Rectal smooth muscle tissue (tissue), 1 donor: ENCODE data around the gene NUS1.
"Not testable (repeated sequence)": the region's sequence is repeated elsewhere in the genome, so short reads cannot be mapped to it uniquely, and the experiment has no call there.

Experiments used
- H3K27ac ChIP-seq: one replicate; pipeline ENCODE4 v1.7.0; 2013; ENCODE audit warnings: low read depth, low read length, inconsistent platforms
- H3K27me3 ChIP-seq: one replicate; pipeline ENCODE4 v1.7.0; 2013; ENCODE audit warnings: low read length; ENCODE audit not compliant: control insufficient read depth, insufficient read depth
- H3K36me3 ChIP-seq: one replicate; pipeline ENCODE4 v1.7.0; 2013; ENCODE audit warnings: low read length; ENCODE audit not compliant: control insufficient read depth, insufficient read depth
- H3K4me1 ChIP-seq: one replicate; pipeline ENCODE4 v1.7.0; 2013; ENCODE audit warnings: low read length; ENCODE audit not compliant: control insufficient read depth, insufficient read depth
- H3K4me3 ChIP-seq: one replicate; pipeline ENCODE4 v1.7.0; 2013; ENCODE audit warnings: low read length
- H3K9ac ChIP-seq: one replicate; pipeline ENCODE4 v1.7.0; 2013; ENCODE audit warnings: low read length

NUS1 gene

DNA sequence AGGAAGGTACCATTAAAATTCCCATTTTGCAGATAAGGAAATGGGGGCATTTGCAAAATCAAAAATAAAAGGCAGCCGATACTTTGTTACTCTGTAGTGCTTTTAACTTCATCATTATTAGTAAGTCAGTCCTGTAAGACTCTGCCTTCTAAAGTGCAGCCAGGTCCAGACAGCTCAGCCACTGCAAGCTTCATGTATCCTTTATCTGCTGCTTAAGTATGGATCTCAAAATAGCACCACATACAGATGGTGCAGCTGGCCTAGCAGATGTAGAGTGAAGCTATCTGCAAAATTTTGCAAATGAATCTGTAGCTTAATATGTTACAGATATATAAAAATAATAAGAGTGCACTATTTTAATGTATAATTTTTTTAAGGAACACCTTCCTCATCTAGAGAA is 53.4 kb downstream of the NUS1 start:
- no peak overlapping the region for H3K4me3 ChIP-seq
- H3K36me3 ChIP-seq, result no peaks in the 10 kb centered on the region
- no peaks in the 10 kb centered on the region for H3K27me3 ChIP-seq
- H3K27ac ChIP-seq, result no peak overlapping the region
- H3K9ac ChIP-seq, result no peak overlapping the region
- no peaks in the 10 kb centered on the region for H3K4me1 ChIP-seq

DNA sequence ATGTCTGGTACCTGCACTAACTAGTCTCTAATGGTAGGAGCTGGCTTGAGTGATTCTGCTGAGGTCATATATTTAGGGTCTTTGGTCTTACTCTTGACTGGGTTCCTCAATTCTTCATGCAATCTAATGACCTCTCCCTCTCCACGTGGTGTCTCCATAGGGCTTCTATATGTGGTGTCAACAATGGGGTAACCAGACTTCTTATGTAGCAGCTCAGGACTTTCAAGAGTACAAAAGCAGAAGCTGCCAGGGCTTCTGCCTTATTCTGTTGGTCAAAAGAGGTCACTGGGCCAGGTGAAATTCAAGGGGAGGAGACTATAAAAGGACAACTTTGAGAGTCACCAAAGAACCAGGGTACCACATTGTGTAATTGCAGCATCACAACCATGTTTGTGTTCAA is 54.3 kb downstream of the NUS1 start:
- Histone ChIP-seq H3K27me3 (no peaks in the 10 kb centered on the region), H3K4me1 (no peaks in the 10 kb centered on the region), H3K27ac (no peak overlapping the region), H3K4me3 (no peak overlapping the region), H3K36me3 (no peaks in the 10 kb centered on the region), H3K9ac (no peak overlapping the region)

DNA sequence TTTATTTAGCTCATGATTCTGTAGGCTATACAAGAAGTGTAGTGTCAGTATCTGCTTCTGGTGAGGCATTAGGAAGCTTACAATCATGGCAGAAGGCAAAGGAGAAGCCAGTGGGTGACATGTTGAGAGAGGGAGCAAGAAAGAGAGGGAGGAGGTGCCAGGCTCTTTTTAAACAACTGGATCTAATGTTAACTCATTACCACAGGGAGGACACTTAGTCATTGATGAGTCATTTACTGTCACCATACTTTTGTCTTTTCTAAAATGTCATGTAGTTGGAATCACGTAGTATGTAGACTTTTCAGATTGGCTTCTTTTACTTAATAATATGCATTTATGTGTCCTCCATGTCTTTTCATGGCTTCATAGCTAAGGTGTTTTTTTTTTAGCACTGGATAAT is 58.1 kb downstream of the NUS1 start:
- Histone ChIP-seq H3K36me3 (no peaks in the 10 kb centered on the region), H3K4me1 (no peaks in the 10 kb centered on the region), H3K9ac (no peak overlapping the region)

DNA sequence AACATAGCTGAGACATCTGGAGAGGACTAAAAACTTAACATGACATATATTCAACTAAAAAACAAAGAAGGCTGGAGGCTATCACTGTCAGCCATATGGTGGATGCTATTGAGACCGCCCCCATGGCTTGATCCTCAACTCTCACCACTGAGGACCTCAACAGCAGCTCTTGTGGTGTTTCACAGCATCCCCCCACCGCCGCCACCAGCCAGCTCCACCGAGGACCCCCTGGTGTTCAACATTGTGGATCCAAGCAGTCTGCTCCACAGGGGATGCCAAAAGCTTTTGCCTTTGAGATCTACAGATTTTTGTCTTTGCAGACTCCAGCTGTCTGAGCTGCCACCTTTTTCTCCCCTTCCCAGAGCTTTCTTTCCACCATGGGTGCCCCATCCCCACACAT is 64.6 kb downstream of the NUS1 start:
- no peaks in the 10 kb centered on the region for H3K4me1 ChIP-seq
- no peaks in the 10 kb centered on the region for H3K27me3 ChIP-seq
- H3K27ac ChIP-seq, result no peak overlapping the region
- H3K4me3 ChIP-seq, result no peak overlapping the region
- no peak overlapping the region for H3K9ac ChIP-seq
- H3K36me3 ChIP-seq, result no peaks in the 10 kb centered on the region

More for the DNA sequence above, 58.1 kb downstream of the NUS1 start:
- H3K27ac ChIP-seq, result no peak overlapping the region
- no peaks in the 10 kb centered on the region for H3K27me3 ChIP-seq
- H3K4me3 ChIP-seq, result no peak overlapping the region

DNA sequence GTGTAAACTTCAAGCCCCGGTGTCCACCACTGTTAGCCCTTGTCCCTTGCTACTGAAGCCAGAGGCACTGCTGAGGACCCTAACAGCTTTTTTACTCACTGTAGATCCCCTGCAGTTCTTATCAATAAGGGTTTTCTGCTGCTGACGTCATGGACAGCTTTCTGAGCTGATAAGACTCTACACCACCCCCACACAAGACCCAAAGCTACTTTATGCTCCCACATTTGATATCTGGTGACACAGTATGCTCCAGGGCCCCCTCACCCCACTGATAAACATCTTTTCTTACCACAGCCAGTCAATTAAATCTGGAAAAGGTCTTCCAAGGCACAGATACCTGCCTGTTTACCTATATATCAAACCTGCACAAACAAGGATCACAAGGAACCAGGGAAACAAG is 65.3 kb downstream of the NUS1 start:
- no peaks in the 10 kb centered on the region for H3K36me3 ChIP-seq
- H3K27me3 ChIP-seq, result no peaks in the 10 kb centered on the region
- no peak overlapping the region for H3K9ac ChIP-seq

DNA sequence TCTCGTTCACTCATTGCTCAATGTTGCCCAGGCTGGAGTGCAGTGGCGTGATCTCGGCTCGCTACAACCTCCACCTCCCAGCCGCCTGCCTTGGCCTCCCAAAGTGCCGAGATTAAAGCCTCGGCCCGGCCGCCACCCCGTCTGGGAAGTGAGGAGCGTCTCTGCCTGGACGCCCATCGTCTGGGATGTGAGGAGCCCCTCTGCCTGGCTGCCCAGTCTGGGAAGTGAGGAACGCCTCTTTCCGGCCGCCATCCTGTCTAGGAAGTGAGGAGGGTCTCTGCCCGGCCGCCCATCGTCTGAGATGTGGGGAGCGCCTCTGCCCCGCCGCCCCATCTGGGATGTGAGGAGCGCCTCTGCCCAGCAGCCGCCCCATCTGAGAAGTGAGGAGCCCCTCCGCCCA is 75.4 kb downstream of the NUS1 start:
- not testable (repeated sequence) for H3K4me3 ChIP-seq, H3K36me3 ChIP-seq, H3K27me3 ChIP-seq, H3K4me1 ChIP-seq, H3K9ac ChIP-seq, H3K27ac ChIP-seq

More for the DNA sequence above, 65.3 kb downstream of the NUS1 start:
- no peak overlapping the region for H3K27ac ChIP-seq
- no peaks in the 10 kb centered on the region for H3K4me1 ChIP-seq
- H3K4me3 ChIP-seq, result no peak overlapping the region
